Measurements from ENCODE around the gene CPXM2.

DNA sequence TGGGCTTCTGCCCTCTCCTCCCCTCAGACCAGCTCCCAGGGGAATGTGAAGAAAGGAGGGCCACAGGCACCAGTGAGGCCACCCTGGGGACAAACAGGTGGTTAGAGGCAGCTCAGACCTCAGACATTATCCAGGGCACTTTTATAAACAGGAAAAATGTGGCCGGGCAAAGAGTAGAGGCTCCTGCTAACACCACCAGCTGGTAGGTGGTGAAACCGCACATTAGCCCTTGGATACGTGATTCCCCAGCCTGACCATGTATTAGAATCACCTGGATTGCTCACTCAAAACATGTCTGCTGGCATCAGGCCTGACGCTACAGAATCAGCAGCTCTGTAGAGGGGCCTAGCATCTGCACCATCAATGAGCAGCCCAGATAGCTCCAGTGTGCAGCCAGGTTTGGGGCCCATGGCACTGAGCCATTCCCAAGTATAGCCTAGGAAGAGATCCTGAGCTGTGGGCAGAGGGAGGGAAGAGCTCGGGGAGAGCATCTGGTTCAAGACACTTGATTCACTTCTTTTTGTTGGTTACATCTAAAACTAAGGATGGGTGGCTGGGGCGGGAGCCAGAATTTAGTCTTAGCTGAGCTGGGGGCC lies 188.3 kb downstream of the CPXM2 start:
- TF ChIP-seq, protein P1, sequence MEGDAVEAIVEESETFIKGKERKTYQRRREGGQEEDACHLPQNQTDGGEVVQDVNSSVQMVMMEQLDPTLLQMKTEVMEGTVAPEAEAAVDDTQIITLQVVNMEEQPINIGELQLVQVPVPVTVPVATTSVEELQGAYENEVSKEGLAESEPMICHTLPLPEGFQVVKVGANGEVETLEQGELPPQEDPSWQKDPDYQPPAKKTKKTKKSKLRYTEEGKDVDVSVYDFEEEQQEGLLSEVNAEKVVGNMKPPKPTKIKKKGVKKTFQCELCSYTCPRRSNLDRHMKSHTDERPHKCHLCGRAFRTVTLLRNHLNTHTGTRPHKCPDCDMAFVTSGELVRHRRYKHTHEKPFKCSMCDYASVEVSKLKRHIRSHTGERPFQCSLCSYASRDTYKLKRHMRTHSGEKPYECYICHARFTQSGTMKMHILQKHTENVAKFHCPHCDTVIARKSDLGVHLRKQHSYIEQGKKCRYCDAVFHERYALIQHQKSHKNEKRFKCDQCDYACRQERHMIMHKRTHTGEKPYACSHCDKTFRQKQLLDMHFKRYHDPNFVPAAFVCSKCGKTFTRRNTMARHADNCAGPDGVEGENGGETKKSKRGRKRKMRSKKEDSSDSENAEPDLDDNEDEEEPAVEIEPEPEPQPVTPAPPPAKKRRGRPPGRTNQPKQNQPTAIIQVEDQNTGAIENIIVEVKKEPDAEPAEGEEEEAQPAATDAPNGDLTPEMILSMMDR (IDR thresholded peaks at IDR 0.05) = no peak
- TF ChIP-seq POLR2A (IDR thresholded peaks at IDR 0.05; ENCODE audit: low read depth) = no peak

Data from esophagus muscularis mucosa (tissue), 3 donors.